Pancreas (tissue), 10 donors: Measurements from ENCODE around the gene RC3H2. TPM values are rescaled to one million over a fixed set of nuclear protein-coding genes. Genes with fewer than 3 reads are reported as not detected.

Experiments
- ATAC-seq, 4 donors: fragments of 200-7000 bp; cut with Tn5 transposase; one replicate each; pipeline versions ENCODE4 v1.8.0 to v1.9.1; 2020; ENCODE audit warnings: mild to moderate bottlenecking in 4 of 4, moderate library complexity in 4 of 4
- DNase-seq, 6 donors: peaks; one replicate each; pipeline ENCODE4 v3.0.0-alpha.2; 2020
- FAIRE-seq: peaks from 2 replicates; lab custom pipeline; 2012; peaks lifted over from hg19 to GRCh38; lab: Jason Lieb, UNC
- H3K27ac ChIP-seq, 4 donors: fragments of 200-600 bp; sonication (generic); 1 replicate in 3 of 4; 2 replicates in 1 of 4; pipeline versions ENCODE4 v1.5.0 to v1.8.0; 2020
- H3K27me3 ChIP-seq, 4 donors: fragments of 200-600 bp; one replicate each; pipeline ENCODE4 v1.8.0; 2021
- H3K36me3 ChIP-seq, 3 donors: fragments of 200-600 bp; sonication (generic) in 1 of 3; one replicate each; pipeline versions ENCODE4 v1.5.0 to v1.8.0; 2020 to 2021
- H3K4me1 ChIP-seq, 3 donors: fragments of 200-600 bp; one replicate each; pipeline ENCODE4 v1.8.0; 2021
- H3K4me3 ChIP-seq, 4 donors: fragments of 200-600 bp; sonication (generic) in 2 of 4; one replicate each; pipeline versions ENCODE4 v1.5.0 to v1.8.0; 2020 to 2021
- H3K9me3 ChIP-seq, 4 donors: fragments of 200-600 bp; one replicate each; pipeline ENCODE4 v1.8.0; 2021
- CTCF ChIP-seq, 4 donors: fragments of 200-600 bp; sonication (generic) in 3 of 4; IDR thresholded peaks; one replicate each; pipeline versions ENCODE4 v1.5.0 to v1.8.0; 2021; ENCODE audit warnings: antibody characterized with exemption in 4 of 4
- WGBS, 2 donors: extraction: QIAGEN DNeasy Blood & Tissue Kit; methylation state at CpG; one replicate each; pipeline ENCODE4 v1.1.7; 2013; 5-methylcytosine and 5-hydroxymethylcytosine counted together
- intact Hi-C, 3 donors: fragments of 100-400 bp; cut with DNase I; formaldehyde crosslinking; loops; one replicate each; pipeline versions ENCODE4 v1.11.1 to v1.14.2; 2022
- polyA plus RNA-seq, 2 donors: library from polyadenylated mRNA; stranded (reverse); fragments of 200-250 nt; gene quantifications; one replicate each; pipeline ENCODE4 v1.2.3, GENCODE V29; 2013
- total RNA-seq, 6 donors: library from RNA; stranded (reverse); fragmentation: NEBNext Ultra II Directional in 4 of 6; extraction: Animal tissue kit (Norgen Biotek cat#: 25700) in 4 of 6; gene quantifications; one replicate each; pipeline versions ENCODE4 v1.2.1 to v1.2.4, GENCODE V29; 2021 to 2023
- donor health status: healthy with polysubstance abuse.
- donor health status: DM: no; HTN: no; CAD: no; lungs with moderate emphysema.
- donor health status: DM: no; HTN: no; CAD: no.
- donor health status: control.
- donor health status: control.
- donor health status: Bipolar disorder and iron deficiency.
- donor health status: DM: yes; HTN: yes; CAD: no.
- donor health status: DM: no; HTN: no; CAD: no.
- donor health status: DM: no; HTN: no; CAD: no.
- donor health status: DM: yes; HTN: yes; CAD: no.

Gene RC3H2
- total and polyA plus RNA-seq, 8 donors = 4.1 to 18.7 (median 12.1) TPM

GRCh38 chr9:122929796-122930354, 24.7 kb upstream of the RC3H2 start:
- H3K4me1 ChIP-seq = peaks cover 0 to 26% (median 22%) of the 10 kb centered on the region in 3 donors
- 49 to 73% methylated on average over 1 of the region's 1 CpG for WGBS, 2 donors
- FAIRE-seq (no peak), DNase-seq (no peak), ATAC-seq (no peak)
- no peak overlapping the region for H3K27ac ChIP-seq
- H3K4me3 ChIP-seq = peak overlapping the region in 1 of 4 donors; percentile 79
- H3K36me3 ChIP-seq = no peaks in the 10 kb centered on the region
- TF ChIP-seq CTCF (IDR thresholded peaks at IDR 0.05) = no peak
- H3K9me3 ChIP-seq = no peaks in the 10 kb centered on the region
- H3K27me3 ChIP-seq = no peaks in the 10 kb centered on the region
- intact Hi-C loops = no loop called here

- DNase-seq (no peak), FAIRE-seq (no peak), ATAC-seq (no peak)
- WGBS, 2 donors = 80 to 94% methylated on average over 3 of the region's 3 CpGs
- H3K4me1 ChIP-seq = no peaks in the 10 kb centered on the region
- no peaks in the 10 kb centered on the region for H3K9me3 ChIP-seq
- no peak overlapping the region for H3K27ac ChIP-seq
- H3K4me3 ChIP-seq = no peak overlapping the region
- H3K36me3 ChIP-seq = no peaks in the 10 kb centered on the region
- H3K27me3 ChIP-seq = no peaks in the 10 kb centered on the region
- intact Hi-C loops = no loop called here
- no peak for TF ChIP-seq CTCF (IDR thresholded peaks at IDR 0.05)
Observed at GRCh38 chr9:122923947-122924346, 18.8 kb upstream of the RC3H2 start.

- 91 to 93% methylated on average over 8 of the region's 8 CpGs for WGBS, 2 donors
- no peaks in the 10 kb centered on the region for H3K9me3 ChIP-seq
- no peak for TF ChIP-seq CTCF (IDR thresholded peaks at IDR 0.05)
- ATAC-seq (no peak), DNase-seq (no peak), FAIRE-seq (no peak)
- no peaks in the 10 kb centered on the region for H3K27me3 ChIP-seq
- intact Hi-C loops = no loop called here
- H3K4me1 ChIP-seq = no peaks in the 10 kb centered on the region
- H3K27ac ChIP-seq = no peak overlapping the region
- no peaks in the 10 kb centered on the region for H3K36me3 ChIP-seq
- H3K4me3 ChIP-seq = no peak overlapping the region
Observed at GRCh38 chr9:122922713-122923112, 17.6 kb upstream of the RC3H2 start.

GRCh38 chr9:122918310-122918709, 13.2 kb upstream of the RC3H2 start:
- DNase-seq (no peak), ATAC-seq (no peak), FAIRE-seq (no peak)
- intact Hi-C loops = no loop called here
- no peaks in the 10 kb centered on the region for H3K4me1 ChIP-seq
- no peak overlapping the region for H3K4me3 ChIP-seq
- H3K27ac ChIP-seq = no peak overlapping the region
- no peaks in the 10 kb centered on the region for H3K27me3 ChIP-seq
- no peaks in the 10 kb centered on the region for H3K36me3 ChIP-seq
- H3K9me3 ChIP-seq = no peaks in the 10 kb centered on the region
- WGBS, 2 donors = 74 to 76% methylated on average over 2 of the region's 2 CpGs
- TF ChIP-seq CTCF (IDR thresholded peaks at IDR 0.05) = no peak

- ATAC-seq (peak; percentile 99 to 100 (median 99)), FAIRE-seq (no peak), DNase-seq (peak; percentile 48 to 79 (median 67))
- H3K4me3 ChIP-seq = peak within 1 kb of the TSS; percentile 16 to 63 (median 56)
- H3K27me3 ChIP-seq = no peaks in the 10 kb centered on the region
- intact Hi-C loops = no loop called here
- WGBS, 2 donors = 0 to 1% methylated on average over 35 of the region's 35 CpGs
- peaks cover 0 to 8% (median 5%) of the 10 kb centered on the region in 3 donors for H3K36me3 ChIP-seq
- H3K9me3 ChIP-seq = no peaks in the 10 kb centered on the region
- H3K4me1 ChIP-seq = peaks cover 0 to 8% (median 5%) of the 10 kb centered on the region in 3 donors
- TF ChIP-seq CTCF (IDR thresholded peaks at IDR 0.05) = no peak
- H3K27ac ChIP-seq = peak within 1 kb of the TSS in 3 of 4 donors; percentile 18 to 70 (median 53)
Observed at GRCh38 chr9:122912964-122913673, 8.0 kb upstream of the RC3H2 start, which contains the start of gene ZBTB6. Gene ZBTB6, minus strand, starts transcription at chr9:122913323. Its CDS starts 1,251 bp downstream, at chr9:122912072.
